GM12878 (cell line): Measurements from ENCODE around the gene APC2. TPM values are rescaled to one million over a fixed set of nuclear protein-coding genes. Genes with fewer than 3 reads are reported as not detected.
A peak's percentile ranks its signal among the peaks of the same experiment; 100 is the strongest.

ENCODE experiments used
- CBX3 ChIP-seq: fragments of 200-600 bp; sonication (generic); IDR thresholded peaks from 2 replicates; pipeline ENCODE4 v1.6.1; 2016; ENCODE audit warnings: low read depth, borderline replicate concordance
- CREB1 ChIP-seq: IDR thresholded peaks from 2 replicates; pipeline ENCODE4 v1.6.1; 2012; ENCODE audit warnings: low read depth, mild to moderate bottlenecking, inconsistent platforms
- DPF2 ChIP-seq: fragments of 450-650 bp; IDR thresholded peaks from 2 replicates; pipeline ENCODE4 v1.6.1; 2017; ENCODE audit warnings: mild to moderate bottlenecking
- ELK1 ChIP-seq: IDR thresholded peaks from 2 replicates; pipeline ENCODE4 v1.6.1; 2012; ENCODE audit warnings: low read depth, low read length, improper control_type of control experiment
- FOXM1 ChIP-seq: IDR thresholded peaks from 2 replicates; pipeline ENCODE4 v1.6.1; 2012; ENCODE audit warnings: low read depth, mild to moderate bottlenecking, inconsistent platforms, low read length, moderate library complexity
- HDAC6 ChIP-seq: fragments of 200-600 bp; sonication (generic); IDR thresholded peaks from one replicate; pipeline ENCODE4 v1.8.0; 2017; ENCODE audit warnings: antibody characterized with exemption; ENCODE audit not compliant: unreplicated experiment
- JUND ChIP-seq: IDR thresholded peaks from 2 replicates; pipeline ENCODE4 v1.6.1; 2012; ENCODE audit warnings: low read depth, mild to moderate bottlenecking, low read length, improper control_type of control experiment, moderate library complexity
- KLF5 ChIP-seq: fragments of 450-650 bp; IDR thresholded peaks from 2 replicates; pipeline ENCODE4 v1.6.1; 2014; ENCODE audit warnings: mild to moderate bottlenecking; ENCODE audit not compliant: partially characterized antibody
- MEF2A ChIP-seq: IDR thresholded peaks from 2 replicates; pipeline ENCODE4 v1.6.1; 2011; ENCODE audit warnings: low read depth, mild to moderate bottlenecking, low read length, moderate library complexity; ENCODE audit not compliant: insufficient read depth
- NBN ChIP-seq: fragments of 450-650 bp; IDR thresholded peaks from 2 replicates; pipeline ENCODE4 v1.6.1; 2016
- NFIC ChIP-seq: IDR thresholded peaks from 2 replicates; pipeline ENCODE4 v1.6.1; 2012; ENCODE audit warnings: low read depth, mild to moderate bottlenecking, inconsistent platforms, low read length, moderate library complexity
- NFXL1 ChIP-seq: fragments of 450-650 bp; IDR thresholded peaks from 2 replicates; pipeline ENCODE4 v1.6.1; 2017; ENCODE audit warnings: antibody characterized with exemption, mild to moderate bottlenecking, borderline replicate concordance
- RAD21 ChIP-seq: IDR thresholded peaks from 2 replicates; pipeline ENCODE4 v1.6.1; 2011; ENCODE audit warnings: mild to moderate bottlenecking, low read depth, low read length, moderate library complexity; ENCODE audit not compliant: insufficient read depth
- RAD51 ChIP-seq: fragments of 450-650 bp; IDR thresholded peaks from 2 replicates; pipeline ENCODE4 v1.6.1; 2016; ENCODE audit warnings: moderate library complexity, mild to moderate bottlenecking, inconsistent platforms
- RB1 ChIP-seq: fragments of 450-650 bp; formaldehyde crosslinking; IDR thresholded peaks from 2 replicates; pipeline ENCODE4 v1.6.1; 2017; ENCODE audit warnings: mild to moderate bottlenecking, borderline replicate concordance
- RBBP5 ChIP-seq: fragments of 200-600 bp; sonication (generic); conservative IDR thresholded peaks from 2 replicates; pipeline ENCODE4 v1.6.1; 2016
- RUNX3 ChIP-seq: IDR thresholded peaks from 2 replicates; pipeline ENCODE4 v1.6.1; 2012; ENCODE audit warnings: low read length, inconsistent platforms
- SKIL ChIP-seq: fragments of 450-650 bp; IDR thresholded peaks from 2 replicates; pipeline ENCODE4 v1.6.1; 2017; ENCODE audit warnings: mild to moderate bottlenecking, low read depth, inconsistent platforms; ENCODE audit not compliant: poor library complexity, severe bottlenecking
- SREBF1 ChIP-seq: IDR thresholded peaks from 2 replicates; pipeline ENCODE4 v1.6.1; 2012; ENCODE audit warnings: mild to moderate bottlenecking, low read length
- STAT3 ChIP-seq: IDR thresholded peaks from 2 replicates; pipeline ENCODE4 v1.6.1; 2011; ENCODE audit warnings: low read depth, low read length, improper control_type of control experiment
- TARDBP ChIP-seq: IDR thresholded peaks from 2 replicates; pipeline ENCODE4 v1.6.1; 2016; ENCODE audit warnings: borderline replicate concordance
- USF1 ChIP-seq: IDR thresholded peaks from 2 replicates; pipeline ENCODE4 v1.6.1; 2011; ENCODE audit warnings: borderline replicate concordance, low read depth, mild to moderate bottlenecking, moderate library complexity, mixed read lengths, low read length; ENCODE audit not compliant: insufficient read depth; ENCODE audit errors: extremely low read length
- YBX1 ChIP-seq: fragments of 450-650 bp; IDR thresholded peaks from 2 replicates; pipeline ENCODE4 v1.6.1; 2016; ENCODE audit warnings: antibody characterized with exemption
- ZBTB4 ChIP-seq: fragments of 450-650 bp; formaldehyde crosslinking; IDR thresholded peaks from 2 replicates; pipeline ENCODE4 v1.4.0; 2022; ENCODE audit warnings: mild to moderate bottlenecking, moderate library complexity
- ZSCAN29 ChIP-seq: fragments of 450-650 bp; IDR thresholded peaks from 2 replicates; pipeline ENCODE4 v1.6.1; 2017; ENCODE audit warnings: mild to moderate bottlenecking, moderate library complexity
- polyA plus RNA-seq, 11 experiments: library from polyadenylated mRNA; depleted of rRNA in 4 of 11; unstranded in 6 of 11; stranded (reverse) in 5 of 11; fragments of >200 nt; fragmentation: Nextera tagmentation in 4 of 11; fragmentation: Illumina TruSeq in 1 of 11; extraction: Ambion mirVana in 4 of 11; extraction: Trizol in 1 of 11; gene quantifications; 1 replicate in 1 of 11; 2 replicates in 10 of 11; pipeline versions ENCODE4 v1.2.1 to v1.2.3, GENCODE V29; 2011 to 2016; ENCODE audit warnings: inconsistent platforms in 2 of 11, missing spikeins in 2 of 11, low read depth in 1 of 11
- total RNA-seq, 4 experiments: library from RNA; depleted of rRNA in 3 of 4; stranded (reverse); fragments of >200 nt in 3 of 4; fragmentation: Illumina TruSeq in 1 of 4; extraction: Trizol in 1 of 4; gene quantifications; 2 replicates each; pipeline versions ENCODE4 v1.2.1 to v1.2.3, GENCODE V29; 2013 to 2021

APC2 gene
- total and polyA plus RNA-seq, 10 of the 15 experiments (the other 5 are each of a cell fraction or from before 2014, with no cell fraction given) = under 0.01 to 0.73 (median 0.04) TPM; not detected in 5

- TF ChIP-seq JUND (no peak), TARDBP (no peak), KLF5 (no peak), SREBF1 (no peak), CBX3 (no peak), RUNX3 (no peak), MEF2A (no peak), RAD21 (no peak), RB1 (peak; percentile 90; the same call in 1 of the 2 replicates), RBBP5 (no peak), CREB1 (no peak), ELK1 (no peak), FOXM1 (no peak), HDAC6 (no peak), ZBTB4 (CRISPR knock-in tag) (no peak), YBX1 (no peak), NFIC (no peak), NFXL1 (no peak), USF1 (no peak), SKIL (no peak), NBN (no peak), RAD51 (no peak), STAT3 (no peak), DPF2 (peak; percentile 60; the same call in 1 of the 2 replicates), ZSCAN29 (no peak)
Measured at GRCh38 chr19:1401138-1401888, 48.6 kb upstream of the APC2 start, which contains the start of gene GAMT (continued).
